Measurements from ENCODE around the gene ASTN2. TPM values are rescaled to one million over a fixed set of nuclear protein-coding genes. Genes with fewer than 3 reads are reported as not detected.

The ASTN2 gene
- total RNA-seq, 1 donor from 2014 or later, result 12.2 TPM

- TF ChIP-seq CTCF (IDR thresholded peaks at IDR 0.05; ENCODE audit: insufficient read depth, low read length, poor library complexity, severe bottlenecking), result no peak
- DNase-seq (ENCODE audit: low read depth), result no peak
- H3K4me3 ChIP-seq (ENCODE audit: low read depth, low read length), result no peak overlapping the region
- no peaks in the 10 kb centered on the region for H3K36me3 ChIP-seq (ENCODE audit: control insufficient read depth, insufficient read depth, low read length)
- H3K27me3 ChIP-seq (ENCODE audit: control insufficient read depth, insufficient read depth, low read length), result no peaks in the 10 kb centered on the region
Measured at GRCh38 chr9:117134826-117135500, 279.9 kb downstream of the ASTN2 start.

GRCh38 chr9:117126871-117127270 is 288.0 kb downstream of the ASTN2 start:
- no peaks in the 10 kb centered on the region for H3K27me3 ChIP-seq (ENCODE audit: control insufficient read depth, insufficient read depth, low read length)
- TF ChIP-seq CTCF (IDR thresholded peaks at IDR 0.05; ENCODE audit: insufficient read depth, low read length, poor library complexity, severe bottlenecking), result no peak

GRCh38 chr9:117125531-117125930 is 289.3 kb downstream of the ASTN2 start:
- Histone ChIP-seq H3K27me3 (ENCODE audit: control insufficient read depth, insufficient read depth, low read length) (no peaks in the 10 kb centered on the region), H3K4me3 (ENCODE audit: low read depth, low read length) (no peak overlapping the region), H3K36me3 (ENCODE audit: control insufficient read depth, insufficient read depth, low read length) (no peaks in the 10 kb centered on the region)
- TF ChIP-seq CTCF (IDR thresholded peaks at IDR 0.05; ENCODE audit: insufficient read depth, low read length, poor library complexity, severe bottlenecking), result no peak
- no peak for DNase-seq (ENCODE audit: low read depth)

More at GRCh38 chr9:117126871-117127270, 288.0 kb downstream of the ASTN2 start:
- no peak for DNase-seq (ENCODE audit: low read depth)
- Histone ChIP-seq H3K36me3 (ENCODE audit: control insufficient read depth, insufficient read depth, low read length) (no peaks in the 10 kb centered on the region), H3K4me3 (ENCODE audit: low read depth, low read length) (no peak overlapping the region)

- H3K36me3 ChIP-seq (ENCODE audit: control insufficient read depth, insufficient read depth, low read length), result no peaks in the 10 kb centered on the region
- no peak for DNase-seq (ENCODE audit: low read depth)
- no peak overlapping the region for H3K4me3 ChIP-seq (ENCODE audit: low read depth, low read length)
- no peak for TF ChIP-seq CTCF (IDR thresholded peaks at IDR 0.05; ENCODE audit: insufficient read depth, low read length, poor library complexity, severe bottlenecking)
- H3K27me3 ChIP-seq (ENCODE audit: control insufficient read depth, insufficient read depth, low read length), result no peaks in the 10 kb centered on the region
Measured at GRCh38 chr9:117123729-117124128, 291.1 kb downstream of the ASTN2 start.

- Histone ChIP-seq H3K36me3 (ENCODE audit: control insufficient read depth, insufficient read depth, low read length) (no peaks in the 10 kb centered on the region), H3K27me3 (ENCODE audit: control insufficient read depth, insufficient read depth, low read length) (no peaks in the 10 kb centered on the region), H3K4me3 (ENCODE audit: low read depth, low read length) (no peak overlapping the region)
- no peak for DNase-seq (ENCODE audit: low read depth)
- no peak for TF ChIP-seq CTCF (IDR thresholded peaks at IDR 0.05; ENCODE audit: insufficient read depth, low read length, poor library complexity, severe bottlenecking)
Measured at GRCh38 chr9:117122953-117123352, 291.9 kb downstream of the ASTN2 start.

- no peak for DNase-seq (ENCODE audit: low read depth)
- TF ChIP-seq CTCF (IDR thresholded peaks at IDR 0.05; ENCODE audit: insufficient read depth, low read length, poor library complexity, severe bottlenecking), result no peak
- Histone ChIP-seq H3K4me3 (ENCODE audit: low read depth, low read length) (no peak overlapping the region), H3K27me3 (ENCODE audit: control insufficient read depth, insufficient read depth, low read length) (no peaks in the 10 kb centered on the region), H3K36me3 (ENCODE audit: control insufficient read depth, insufficient read depth, low read length) (no peaks in the 10 kb centered on the region)
Measured at GRCh38 chr9:117122102-117122501, 292.8 kb downstream of the ASTN2 start.
